K562 (cell line): ENCODE results near the gene EHD3. TPM values are rescaled to one million over a fixed set of nuclear protein-coding genes. Genes with fewer than 3 reads are reported as not detected.
A peak's percentile ranks its signal among the peaks of the same experiment; 100 is the strongest.

Source experiments
- ATAC-seq: fragments of 200-7000 bp; cut with Tn5 transposase; 3 replicates; pipeline ENCODE4 v1.9.1; 2020; ENCODE audit warnings: moderate library complexity
- BruUV-seq: library from RNA; stranded (reverse); fragments of 400-500 nt; replicated peaks from 2 replicates; lab custom pipeline; 2021; lab: Mats Ljungman, UMichigan
- CTCF ChIA-PET: fragments of 300-600 bp; formaldehyde crosslinking; extraction: SDS; loops from one replicate; lab custom pipeline; 2021; ENCODE audit warnings: low intra/inter-chr PET ratio; lab: Yijun Ruan, JAX
- POLR2A ChIA-PET: fragments of 300-600, 350-650 bp; sonication (Branson Sonifier 250); formaldehyde crosslinking; extraction: SDS; loops from one replicate; lab custom pipeline; 2021; ENCODE audit warnings: antibody characterized with exemption, inconsistent platforms; lab: Yijun Ruan, JAX
- DNase-seq, 4 experiments: peaks; one replicate each; pipeline versions ENCODE4 v3.0.0 to v3.0.0-alpha.2; 2011 to 2018; ENCODE audit warnings: low spot score in 3 of 4, mixed read lengths in 3 of 4; ENCODE audit errors: extremely low read depth in 1 of 4
- FAIRE-seq: peaks from 2 replicates; lab custom pipeline; 2011; peaks lifted over from hg19 to GRCh38; lab: Jason Lieb, UNC
- H2AFZ ChIP-seq: 2 replicates; pipeline ENCODE4 v1.6.0; 2011; ENCODE audit warnings: low read depth, low read length, control low read depth, inconsistent platforms
- H3K27ac ChIP-seq: fragments of 200-600 bp; 3 replicates; pipeline ENCODE4 v1.8.0; 2011; ENCODE audit warnings: low read depth, mild to moderate bottlenecking, control low read depth, inconsistent platforms, low read length, moderate library complexity, mixed read lengths; ENCODE audit errors: extremely low read depth
- H3K27me3 ChIP-seq, 2 experiments: fragments of 300-600 bp in 1 of 2; 2 replicates in 1 of 2; 3 replicates in 1 of 2; pipeline versions ENCODE4 v1.6.0 to v1.8.0; 2011; ENCODE audit warnings: inconsistent platforms in 2 of 2, low read length in 2 of 2, mild to moderate bottlenecking in 1 of 2, mixed read lengths in 1 of 2, moderate library complexity in 1 of 2; ENCODE audit not compliant: control insufficient read depth in 2 of 2, insufficient read depth in 2 of 2
- H3K36me3 ChIP-seq: fragments of 300-600 bp; 3 replicates; pipeline ENCODE4 v1.8.0; 2011; ENCODE audit warnings: mild to moderate bottlenecking, low read length, inconsistent platforms; ENCODE audit not compliant: control insufficient read depth, insufficient read depth
- H3K4me1 ChIP-seq, 2 experiments: fragments of 200-600 bp in 1 of 2; replicated peaks in 1 of 2; 2 replicates in 1 of 2; 3 replicates in 1 of 2; pipeline versions ENCODE4 v1.5.1 to v1.8.0; 2011; ENCODE audit warnings: inconsistent platforms in 2 of 2, low read length in 2 of 2, mild to moderate bottlenecking in 1 of 2, mixed read lengths in 1 of 2, moderate library complexity in 1 of 2; ENCODE audit not compliant: control insufficient read depth in 2 of 2, insufficient read depth in 2 of 2
- H3K4me2 ChIP-seq: 2 replicates; pipeline ENCODE4 v1.6.1; 2011; ENCODE audit warnings: low read length, control low read depth, inconsistent platforms, mixed read lengths; ENCODE audit not compliant: insufficient read depth
- H3K4me3 ChIP-seq: fragments of 200-600 bp; sonication (generic), shearing (Covaris generic); 2 replicates; pipeline ENCODE4 v1.5.1; 2016; ENCODE audit warnings: control low read depth, inconsistent platforms
- H3K79me2 ChIP-seq: fragments of 200-600 bp; 3 replicates; pipeline ENCODE4 v1.8.0; 2011; ENCODE audit warnings: low read length, inconsistent platforms; ENCODE audit not compliant: control insufficient read depth, insufficient read depth
- H3K9ac ChIP-seq, 2 experiments: 2 replicates each; pipeline versions ENCODE4 v1.6.0 to v1.6.1; 2011; ENCODE audit warnings: low read depth in 2 of 2, low read length in 2 of 2, control low read depth in 1 of 2, inconsistent platforms in 1 of 2, mild to moderate bottlenecking in 1 of 2, mixed read lengths in 1 of 2; ENCODE audit not compliant: insufficient read depth in 1 of 2
- H3K9me1 ChIP-seq: one replicate; pipeline ENCODE4 v1.6.0; 2011; ENCODE audit warnings: inconsistent platforms, mild to moderate bottlenecking, low read length, moderate library complexity; ENCODE audit not compliant: control insufficient read depth, insufficient read depth
- H3K9me3 ChIP-seq: replicated peaks from 2 replicates; pipeline ENCODE4 v1.5.1; 2011; ENCODE audit warnings: low read depth, low read length, inconsistent platforms; ENCODE audit not compliant: control insufficient read depth, insufficient read depth
- H4K20me1 ChIP-seq: replicated peaks from 2 replicates; pipeline ENCODE4 v1.6.1; 2011; ENCODE audit warnings: low read length, inconsistent platforms, mixed read lengths; ENCODE audit not compliant: control insufficient read depth, insufficient read depth
- CC2D1A ChIP-seq: fragments of 450-650 bp; IDR thresholded peaks from 2 replicates; pipeline ENCODE4 v1.6.1; 2017; ENCODE audit warnings: mild to moderate bottlenecking
- ILK ChIP-seq: fragments of 450-650 bp; IDR thresholded peaks from 2 replicates; pipeline ENCODE4 v1.6.1; 2016; ENCODE audit warnings: missing genetic modification characterization, low read depth, mild to moderate bottlenecking, missing compliant biosample characterization, moderate library complexity, borderline replicate concordance
- MCM3 ChIP-seq: fragments of 450-650 bp; IDR thresholded peaks from 2 replicates; pipeline ENCODE4 v1.6.1; 2016
- NFIX ChIP-seq: fragments of 250-450 bp; sonication (Bioruptor Pico); IDR thresholded peaks from 2 replicates; pipeline ENCODE4 v1.4.0; 2020; ENCODE audit warnings: low read depth, mild to moderate bottlenecking, moderate library complexity
- NR2F6 ChIP-seq: fragments of 450-650 bp; formaldehyde crosslinking; IDR thresholded peaks from 2 replicates; pipeline ENCODE4 v1.4.0; 2020; ENCODE audit warnings: mild to moderate bottlenecking
- RAD21 ChIP-seq, 2 experiments: fragments of 250-450 bp in 1 of 2; fragments of 450-650 bp in 1 of 2; sonication (Bioruptor Pico) in 1 of 2; formaldehyde crosslinking in 1 of 2; IDR thresholded peaks in 1 of 2; conservative IDR thresholded peaks in 1 of 2; 2 replicates each; pipeline versions ENCODE4 v1.4.0 to v1.8.0; 2020 to 2022; ENCODE audit warnings: mild to moderate bottlenecking in 2 of 2, moderate library complexity in 1 of 2
- SIN3A ChIP-seq, 2 experiments: fragments of 150-350 bp in 1 of 2; IDR thresholded peaks; 2 replicates each; pipeline ENCODE4 v1.6.1; 2011 to 2016; ENCODE audit warnings: borderline replicate concordance in 2 of 2, low read depth in 2 of 2, low read length in 2 of 2, mild to moderate bottlenecking in 2 of 2, moderate library complexity in 2 of 2; ENCODE audit not compliant: control insufficient read depth in 1 of 2
- SIRT6 ChIP-seq: IDR thresholded peaks from one replicate; pipeline ENCODE4 v1.6.1; 2012; ENCODE audit warnings: low read depth, mild to moderate bottlenecking, control low read depth, inconsistent platforms, low read length, moderate library complexity
- SMC3 ChIP-seq: conservative IDR thresholded peaks from 2 replicates; pipeline ENCODE4 v1.6.1; 2011; ENCODE audit warnings: low read depth, low read length, improper control_type of control experiment; ENCODE audit not compliant: insufficient read depth
- SRF ChIP-seq, 2 experiments: fragments of 250-450, 450-650 bp in 1 of 2; sonication (Bioruptor Pico) in 1 of 2; sonication (generic) in 1 of 2; formaldehyde crosslinking; IDR thresholded peaks; 2 replicates each; pipeline versions ENCODE4 v1.5.0 to v1.5.1; 2020 to 2022; ENCODE audit warnings: mild to moderate bottlenecking in 1 of 2, missing genetic modification reagents in 1 of 2
- ZNF316 ChIP-seq: fragments of 450-650 bp; IDR thresholded peaks from 2 replicates; pipeline ENCODE4 v1.6.1; 2016
- ZNF384 ChIP-seq: IDR thresholded peaks from 2 replicates; pipeline ENCODE4 v1.6.1; 2012; ENCODE audit warnings: low read depth, low read length, improper control_type of control experiment
- WGBS: fragments of 100-300 bp; shearing (Covaris generic); methylation state at CpG from one replicate; pipeline ENCODE4 v1.1.6; 2016; ENCODE audit warnings: low coverage, mixed read lengths; ENCODE audit not compliant: insufficient coverage; ENCODE audit errors: missing lambda C conversion rate; 5-methylcytosine and 5-hydroxymethylcytosine counted together
- in situ Hi-C: fragments of 300-500 bp; cut with MboI; formaldehyde crosslinking; loops from 4 replicates; pipeline ENCODE4 v1.15.0; 2018; ENCODE audit warnings: inconsistent platforms, mixed read lengths
- intact Hi-C: fragments of 100-400 bp; cut with micrococcal nuclease; formaldehyde crosslinking; loops from 2 replicates; pipeline ENCODE4 v1.14.2; 2022
- polyA plus RNA-seq, 8 experiments: library from polyadenylated mRNA; depleted of rRNA in 4 of 8; stranded (reverse) in 5 of 8; unstranded in 3 of 8; fragments of >200 nt; fragmentation: Nextera tagmentation in 2 of 8; fragmentation: Illumina TruSeq in 1 of 8; extraction: Ambion mirVana in 2 of 8; extraction: Trizol in 1 of 8; gene quantifications; 2 replicates each; pipeline versions ENCODE4 v1.2.1 to v1.2.3, GENCODE V29; 2011 to 2014; ENCODE audit warnings: inconsistent platforms in 1 of 8, missing spikeins in 1 of 8
- total RNA-seq, 7 experiments: library from RNA; depleted of rRNA in 6 of 7; stranded (reverse); fragments of >200 nt in 6 of 7; fragmentation: Illumina TruSeq in 2 of 7; extraction: Trizol in 2 of 7; gene quantifications; 2 replicates each; pipeline versions ENCODE4 v1.2.1 to v1.2.3, GENCODE V29; 2011 to 2021; ENCODE audit warnings: low replicate concordance in 1 of 7
- TF ChIP-seq, protein P1 (sequence below), 3 experiments: IDR thresholded peaks in 2 of 3; conservative IDR thresholded peaks in 1 of 3; 2 replicates each; pipeline ENCODE4 v1.5.1; 2011 to 2012; ENCODE audit warnings: low read length in 3 of 3, mild to moderate bottlenecking in 3 of 3, control low read depth in 2 of 3, improper control_type of control experiment in 1 of 3, inconsistent platforms in 1 of 3, low read depth in 1 of 3, mixed read lengths in 1 of 3, moderate library complexity in 1 of 3; ENCODE audit not compliant: insufficient read depth in 2 of 3
- TF ChIP-seq, protein P2 (sequence below): fragments of 250-450 bp; sonication (Bioruptor Pico); IDR thresholded peaks from 2 replicates; pipeline ENCODE4 v1.9.0; 2021; ENCODE audit warnings: mild to moderate bottlenecking
- TF ChIP-seq, protein P3 (sequence below): fragments of 250-450 bp; sonication (Bioruptor Pico); IDR thresholded peaks from 2 replicates; pipeline ENCODE4 v1.9.0; 2021; ENCODE audit warnings: mild to moderate bottlenecking, inconsistent platforms

Gene EHD3
- total and polyA plus RNA-seq, 9 of the 15 experiments (the other 6 are each of a cell fraction or from before 2014, with no cell fraction given) = under 0.01 to 0.04 (median 0.03) TPM; not detected in 3

DNA sequence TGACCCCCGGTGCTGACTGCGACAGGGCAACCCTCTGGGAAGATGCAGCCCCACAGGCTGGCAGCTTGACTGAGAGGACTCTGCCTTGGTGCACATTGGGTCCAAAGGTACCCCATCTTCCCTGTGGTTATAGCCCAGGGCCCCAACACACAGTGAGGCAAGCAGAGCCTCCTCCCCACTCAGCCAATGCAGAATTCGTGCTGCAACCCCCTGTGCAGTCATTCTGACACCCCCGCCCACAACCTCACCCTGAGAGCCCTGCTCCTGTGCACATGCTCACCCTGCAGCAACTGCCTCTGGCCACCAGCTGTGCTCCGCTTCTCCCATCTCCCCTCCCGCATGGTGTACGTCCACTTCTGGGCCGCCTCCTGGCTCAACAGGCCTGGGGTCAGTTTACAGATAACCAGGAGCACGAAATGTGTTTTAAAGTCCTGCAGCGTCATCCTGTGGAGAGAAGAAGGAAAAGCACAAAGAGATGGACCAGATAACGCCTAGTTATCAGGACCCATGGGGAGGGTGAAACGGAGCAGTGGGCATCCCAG is 41.0 kb upstream of the EHD3 start:
- intact Hi-C loops (no loop called here), in situ Hi-C loops (no loop called here)
- no peak overlapping the region for H3K27ac ChIP-seq
- no peaks in the 10 kb centered on the region for H3K9me3 ChIP-seq
- POLR2A ChIA-PET = interaction anchor here (0.5 to 0.7 kb wide), 2 partner anchors 20 to 1028 kb away, joined by 3 to 4 read pairs; no protein-coding TSS in a partner anchor
- peak; percentile 89 for ATAC-seq
- 2% methylated on average over 10 of the region's 12 CpGs for WGBS
- H3K9me1 ChIP-seq = no peaks in the 10 kb centered on the region
- H3K4me3 ChIP-seq = no peak overlapping the region
- FAIRE-seq = no peak
- no peaks in the 10 kb centered on the region for H3K4me1 ChIP-seq
- peak; percentile 12 to 29 (median 20) for DNase-seq
- H3K9ac ChIP-seq = no peak overlapping the region
- no peaks in the 10 kb centered on the region for H3K79me2 ChIP-seq
- H4K20me1 ChIP-seq = no peaks in the 10 kb centered on the region
- no peak overlapping the region for H3K4me2 ChIP-seq
- CTCF ChIA-PET = interaction anchor here (0.8 kb wide), 1 partner anchor 480 kb away, joined by 4 read pairs; no protein-coding TSS in a partner anchor
- H2AFZ ChIP-seq = no peak overlapping the region
- no TSS peak for BruUV-seq
- no peaks in the 10 kb centered on the region for H3K36me3 ChIP-seq
- peaks cover 0 to 25% of the 10 kb centered on the region in 2 experiments; a peak in 3 of 5 replicates for H3K27me3 ChIP-seq
- TF ChIP-seq NR2F6 (CRISPR knock-in tag) (no peak), ILK (tag) (no peak), ZNF316 (peak; percentile 69), RAD21 (CRISPR knock-in tag; conservative IDR thresholded peaks at IDR 0.05 in 1 of 2, IDR thresholded peaks at IDR 0.05 in 1 of 2) (peak in 1 of 2 experiments; percentile 33; a peak in 2 of 4 replicates), SIRT6 (no peak), MCM3 (no peak), CC2D1A (no peak), ZNF384 (no peak), SRF (CRISPR knock-in tag; IDR thresholded peaks at IDR 0.05) (no peak), SMC3 (0 out of 2 replicates have a peak, but pooled peaks have one; percentile 15), NFIX (CRISPR knock-in tag) (no peak), SIN3A (IDR thresholded peaks at IDR 0.05; ENCODE audit: borderline replicate concordance in 2 of 2, control insufficient read depth in 1 of 2, low read depth in 2 of 2, low read length in 2 of 2) (no peak)
- TF ChIP-seq, protein P1, sequence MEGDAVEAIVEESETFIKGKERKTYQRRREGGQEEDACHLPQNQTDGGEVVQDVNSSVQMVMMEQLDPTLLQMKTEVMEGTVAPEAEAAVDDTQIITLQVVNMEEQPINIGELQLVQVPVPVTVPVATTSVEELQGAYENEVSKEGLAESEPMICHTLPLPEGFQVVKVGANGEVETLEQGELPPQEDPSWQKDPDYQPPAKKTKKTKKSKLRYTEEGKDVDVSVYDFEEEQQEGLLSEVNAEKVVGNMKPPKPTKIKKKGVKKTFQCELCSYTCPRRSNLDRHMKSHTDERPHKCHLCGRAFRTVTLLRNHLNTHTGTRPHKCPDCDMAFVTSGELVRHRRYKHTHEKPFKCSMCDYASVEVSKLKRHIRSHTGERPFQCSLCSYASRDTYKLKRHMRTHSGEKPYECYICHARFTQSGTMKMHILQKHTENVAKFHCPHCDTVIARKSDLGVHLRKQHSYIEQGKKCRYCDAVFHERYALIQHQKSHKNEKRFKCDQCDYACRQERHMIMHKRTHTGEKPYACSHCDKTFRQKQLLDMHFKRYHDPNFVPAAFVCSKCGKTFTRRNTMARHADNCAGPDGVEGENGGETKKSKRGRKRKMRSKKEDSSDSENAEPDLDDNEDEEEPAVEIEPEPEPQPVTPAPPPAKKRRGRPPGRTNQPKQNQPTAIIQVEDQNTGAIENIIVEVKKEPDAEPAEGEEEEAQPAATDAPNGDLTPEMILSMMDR (IDR thresholded peaks at IDR 0.05 in 2 of 3, conservative IDR thresholded peaks at IDR 0.05 in 1 of 3; ENCODE audit: insufficient read depth in 2 of 3, low read depth in 1 of 3, low read length in 3 of 3) = peak; percentile 47 to 61 (median 49); a peak in 5 of 6 replicates
- TF ChIP-seq, protein P2, sequence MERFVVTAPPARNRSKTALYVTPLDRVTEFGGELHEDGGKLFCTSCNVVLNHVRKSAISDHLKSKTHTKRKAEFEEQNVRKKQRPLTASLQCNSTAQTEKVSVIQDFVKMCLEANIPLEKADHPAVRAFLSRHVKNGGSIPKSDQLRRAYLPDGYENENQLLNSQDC = no peak
- TF ChIP-seq, protein P3, sequence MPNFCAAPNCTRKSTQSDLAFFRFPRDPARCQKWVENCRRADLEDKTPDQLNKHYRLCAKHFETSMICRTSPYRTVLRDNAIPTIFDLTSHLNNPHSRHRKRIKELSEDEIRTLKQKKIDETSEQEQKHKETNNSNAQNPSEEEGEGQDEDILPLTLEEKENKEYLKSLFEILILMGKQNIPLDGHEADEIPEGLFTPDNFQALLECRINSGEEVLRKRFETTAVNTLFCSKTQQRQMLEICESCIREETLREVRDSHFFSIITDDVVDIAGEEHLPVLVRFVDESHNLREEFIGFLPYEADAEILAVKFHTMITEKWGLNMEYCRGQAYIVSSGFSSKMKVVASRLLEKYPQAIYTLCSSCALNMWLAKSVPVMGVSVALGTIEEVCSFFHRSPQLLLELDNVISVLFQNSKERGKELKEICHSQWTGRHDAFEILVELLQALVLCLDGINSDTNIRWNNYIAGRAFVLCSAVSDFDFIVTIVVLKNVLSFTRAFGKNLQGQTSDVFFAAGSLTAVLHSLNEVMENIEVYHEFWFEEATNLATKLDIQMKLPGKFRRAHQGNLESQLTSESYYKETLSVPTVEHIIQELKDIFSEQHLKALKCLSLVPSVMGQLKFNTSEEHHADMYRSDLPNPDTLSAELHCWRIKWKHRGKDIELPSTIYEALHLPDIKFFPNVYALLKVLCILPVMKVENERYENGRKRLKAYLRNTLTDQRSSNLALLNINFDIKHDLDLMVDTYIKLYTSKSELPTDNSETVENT (CRISPR knock-in tag) = no peak
